HL-60 (cell line): ENCODE results near the gene COPS7A.

ENCODE experiments used
- DNase-seq, 2 experiments: peaks; one replicate each; pipeline ENCODE4 v3.0.0-alpha.2; 2010 to 2020; ENCODE audit warnings: low read depth in 1 of 2, low spot score in 1 of 2
- H3K27ac ChIP-seq: fragments of 250-450 bp; sonication (Bioruptor Pico); replicated peaks from 2 replicates; pipeline ENCODE4 v1.5.1; 2020; ENCODE audit warnings: mild to moderate bottlenecking, moderate library complexity
- H3K27me3 ChIP-seq: fragments of 250-450 bp; sonication (Bioruptor Pico); 2 replicates; pipeline ENCODE4 v1.5.1; 2021; ENCODE audit warnings: mild to moderate bottlenecking, moderate library complexity; ENCODE audit not compliant: insufficient read depth, poor library complexity, severe bottlenecking
- H3K4me3 ChIP-seq: replicated peaks from 2 replicates; pipeline ENCODE4 v1.5.1; 2011; ENCODE audit warnings: mild to moderate bottlenecking, control low read depth, low read length; ENCODE audit not compliant: insufficient read depth
- GABPA ChIP-seq: IDR thresholded peaks from 2 replicates; pipeline ENCODE4 v1.6.1; 2012; ENCODE audit warnings: low read depth
- POLR2AphosphoS5 ChIP-seq: IDR thresholded peaks from 2 replicates; pipeline ENCODE4 v1.6.1; 2012; ENCODE audit warnings: low read depth
- SPI1 ChIP-seq: IDR thresholded peaks from 2 replicates; pipeline ENCODE4 v1.6.1; 2012; ENCODE audit warnings: low read depth, mild to moderate bottlenecking, borderline replicate concordance
- TF ChIP-seq, protein P1 (sequence below): IDR thresholded peaks from 2 replicates; pipeline ENCODE4 v1.6.1; 2012; ENCODE audit warnings: low read depth; ENCODE audit not compliant: insufficient replicate concordance
- TF ChIP-seq, protein P2 (sequence below): IDR thresholded peaks from one replicate; pipeline ENCODE4 v1.5.1; 2011; ENCODE audit warnings: low read length, control low read depth, inconsistent platforms; ENCODE audit not compliant: insufficient read depth

COPS7A gene

DNA sequence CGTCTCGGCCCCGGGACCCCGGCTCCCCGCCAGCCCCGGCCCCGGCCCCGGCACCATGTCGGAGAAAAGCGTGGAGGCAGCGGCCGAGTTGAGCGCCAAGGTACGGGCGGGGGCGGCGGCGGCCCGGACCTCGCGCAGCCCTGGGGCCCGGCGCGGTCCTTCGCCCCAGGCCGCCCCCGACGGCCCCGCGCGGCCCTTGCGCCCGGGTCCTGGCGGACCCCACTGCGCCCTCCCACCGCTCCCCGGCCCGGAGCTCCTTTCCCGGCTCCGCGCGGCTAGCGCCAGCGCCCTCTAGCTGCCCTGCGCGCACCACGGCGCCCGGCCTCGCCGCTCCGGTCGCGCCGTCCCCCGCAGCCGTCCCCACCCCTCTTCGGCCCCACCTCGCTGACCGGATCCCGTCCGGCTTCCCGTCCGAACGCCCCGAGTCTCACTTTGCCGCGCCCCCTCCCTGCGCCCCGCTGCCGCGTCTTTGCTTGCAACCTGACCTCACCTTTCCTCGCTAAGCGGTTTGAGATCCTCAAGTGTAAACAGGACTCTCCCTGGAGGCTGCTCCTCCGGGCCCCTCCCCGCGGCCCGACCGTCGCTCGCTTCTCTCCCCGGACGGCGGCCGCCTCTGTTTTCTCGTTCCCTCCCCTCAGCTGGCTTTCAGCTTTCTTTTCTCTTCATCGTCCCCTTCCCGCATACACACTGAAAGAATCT is 43.0 kb downstream of the COPS7A start:
- H3K4me3 ChIP-seq: peak overlapping the region; percentile 42
- TF ChIP-seq, protein P1, sequence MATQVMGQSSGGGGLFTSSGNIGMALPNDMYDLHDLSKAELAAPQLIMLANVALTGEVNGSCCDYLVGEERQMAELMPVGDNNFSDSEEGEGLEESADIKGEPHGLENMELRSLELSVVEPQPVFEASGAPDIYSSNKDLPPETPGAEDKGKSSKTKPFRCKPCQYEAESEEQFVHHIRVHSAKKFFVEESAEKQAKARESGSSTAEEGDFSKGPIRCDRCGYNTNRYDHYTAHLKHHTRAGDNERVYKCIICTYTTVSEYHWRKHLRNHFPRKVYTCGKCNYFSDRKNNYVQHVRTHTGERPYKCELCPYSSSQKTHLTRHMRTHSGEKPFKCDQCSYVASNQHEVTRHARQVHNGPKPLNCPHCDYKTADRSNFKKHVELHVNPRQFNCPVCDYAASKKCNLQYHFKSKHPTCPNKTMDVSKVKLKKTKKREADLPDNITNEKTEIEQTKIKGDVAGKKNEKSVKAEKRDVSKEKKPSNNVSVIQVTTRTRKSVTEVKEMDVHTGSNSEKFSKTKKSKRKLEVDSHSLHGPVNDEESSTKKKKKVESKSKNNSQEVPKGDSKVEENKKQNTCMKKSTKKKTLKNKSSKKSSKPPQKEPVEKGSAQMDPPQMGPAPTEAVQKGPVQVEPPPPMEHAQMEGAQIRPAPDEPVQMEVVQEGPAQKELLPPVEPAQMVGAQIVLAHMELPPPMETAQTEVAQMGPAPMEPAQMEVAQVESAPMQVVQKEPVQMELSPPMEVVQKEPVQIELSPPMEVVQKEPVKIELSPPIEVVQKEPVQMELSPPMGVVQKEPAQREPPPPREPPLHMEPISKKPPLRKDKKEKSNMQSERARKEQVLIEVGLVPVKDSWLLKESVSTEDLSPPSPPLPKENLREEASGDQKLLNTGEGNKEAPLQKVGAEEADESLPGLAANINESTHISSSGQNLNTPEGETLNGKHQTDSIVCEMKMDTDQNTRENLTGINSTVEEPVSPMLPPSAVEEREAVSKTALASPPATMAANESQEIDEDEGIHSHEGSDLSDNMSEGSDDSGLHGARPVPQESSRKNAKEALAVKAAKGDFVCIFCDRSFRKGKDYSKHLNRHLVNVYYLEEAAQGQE: no peak
- TF ChIP-seq, protein P2, sequence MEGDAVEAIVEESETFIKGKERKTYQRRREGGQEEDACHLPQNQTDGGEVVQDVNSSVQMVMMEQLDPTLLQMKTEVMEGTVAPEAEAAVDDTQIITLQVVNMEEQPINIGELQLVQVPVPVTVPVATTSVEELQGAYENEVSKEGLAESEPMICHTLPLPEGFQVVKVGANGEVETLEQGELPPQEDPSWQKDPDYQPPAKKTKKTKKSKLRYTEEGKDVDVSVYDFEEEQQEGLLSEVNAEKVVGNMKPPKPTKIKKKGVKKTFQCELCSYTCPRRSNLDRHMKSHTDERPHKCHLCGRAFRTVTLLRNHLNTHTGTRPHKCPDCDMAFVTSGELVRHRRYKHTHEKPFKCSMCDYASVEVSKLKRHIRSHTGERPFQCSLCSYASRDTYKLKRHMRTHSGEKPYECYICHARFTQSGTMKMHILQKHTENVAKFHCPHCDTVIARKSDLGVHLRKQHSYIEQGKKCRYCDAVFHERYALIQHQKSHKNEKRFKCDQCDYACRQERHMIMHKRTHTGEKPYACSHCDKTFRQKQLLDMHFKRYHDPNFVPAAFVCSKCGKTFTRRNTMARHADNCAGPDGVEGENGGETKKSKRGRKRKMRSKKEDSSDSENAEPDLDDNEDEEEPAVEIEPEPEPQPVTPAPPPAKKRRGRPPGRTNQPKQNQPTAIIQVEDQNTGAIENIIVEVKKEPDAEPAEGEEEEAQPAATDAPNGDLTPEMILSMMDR: peak; percentile 35
- peak in 1 of 2 experiments; percentile 41 for DNase-seq
- H3K27ac ChIP-seq: no peak overlapping the region
- H3K27me3 ChIP-seq: peaks cover 49% of the 10 kb centered on the region

DNA sequence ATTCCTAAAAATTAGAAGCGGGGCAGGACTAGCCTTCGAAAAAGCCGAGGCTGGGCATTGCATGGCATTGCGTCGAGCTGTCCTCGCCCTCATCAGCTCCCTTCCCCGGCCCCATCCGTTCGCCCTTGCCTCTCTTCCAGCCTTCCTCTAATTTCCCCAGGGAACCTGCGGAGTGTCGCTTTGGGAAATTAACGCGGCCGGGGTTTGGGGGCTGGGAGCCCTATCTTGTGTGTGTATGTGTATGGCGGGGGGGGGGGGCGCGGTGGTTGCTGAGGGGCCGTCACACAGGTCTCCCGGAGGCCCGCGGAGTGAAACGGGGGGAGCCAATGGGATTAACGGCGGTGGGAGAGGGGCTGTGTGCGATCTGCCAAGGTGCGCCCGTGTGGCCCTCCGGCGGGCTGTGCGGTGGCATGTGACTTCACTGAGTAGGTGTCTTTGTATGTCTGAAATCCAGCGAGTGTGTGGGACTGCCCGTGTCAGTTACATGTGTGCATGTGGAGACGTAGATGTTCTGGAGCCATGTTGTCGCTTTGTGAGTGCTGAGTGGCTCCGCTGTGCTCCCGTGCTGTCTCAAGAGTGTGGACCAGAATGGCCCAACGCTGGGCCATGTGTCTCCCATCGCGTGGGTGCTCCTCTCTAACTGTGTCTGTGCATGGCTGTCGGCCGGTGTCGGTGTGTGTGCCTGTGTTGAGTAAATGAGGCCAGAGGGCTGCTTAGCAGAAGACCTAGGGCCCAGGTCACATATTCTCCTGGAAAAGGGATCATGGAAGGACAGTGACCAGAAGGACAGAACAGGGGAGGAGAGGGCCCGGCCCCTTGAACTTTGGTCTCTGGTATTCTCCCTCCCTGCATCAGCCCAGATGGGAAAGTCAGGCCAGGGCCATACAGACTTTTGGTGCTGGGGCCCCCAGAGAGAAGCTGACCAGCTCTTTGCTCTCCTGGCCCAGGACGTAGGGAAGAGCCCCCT is 43.8 kb downstream of the COPS7A start:
- Histone ChIP-seq H3K4me3 (peak overlapping the region; percentile 42), H3K27ac (no peak overlapping the region), H3K27me3 (peaks cover 49% of the 10 kb centered on the region)
- no peak for DNase-seq
- TF ChIP-seq, protein P2: no peak
- no peak for TF ChIP-seq GABPA
- TF ChIP-seq, protein P1: no peak
- TF ChIP-seq SPI1: no peak
- no peak for TF ChIP-seq POLR2AphosphoS5

DNA sequence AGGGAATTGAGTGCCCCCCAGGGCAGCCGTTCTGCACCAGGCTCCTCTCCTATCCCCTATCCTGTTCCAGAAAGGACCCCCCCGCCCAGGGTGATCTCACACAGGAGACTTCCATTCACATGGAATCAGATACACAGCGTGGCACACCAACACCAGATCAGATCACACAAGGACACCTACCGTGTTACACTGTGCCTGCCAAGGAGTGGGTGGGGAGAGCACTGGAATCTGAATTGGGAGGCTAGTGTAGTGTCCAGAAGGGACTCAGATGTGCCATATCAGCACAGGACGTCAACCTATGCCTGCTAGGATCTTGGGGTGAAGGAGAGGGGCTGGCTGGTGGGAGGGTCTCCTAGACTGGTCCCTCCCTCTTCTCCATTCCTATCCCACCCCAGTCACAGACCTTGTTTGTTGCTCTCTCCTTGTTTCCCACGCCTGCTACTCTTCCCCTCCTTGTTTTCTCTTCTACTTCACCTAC is 44.6 kb downstream of the COPS7A start:
- no peak overlapping the region for H3K4me3 ChIP-seq
- H3K27me3 ChIP-seq: peaks cover 47% of the 10 kb centered on the region
- TF ChIP-seq GABPA (no peak), POLR2AphosphoS5 (no peak)
- TF ChIP-seq, protein P1: no peak
- TF ChIP-seq, protein P2: no peak
- H3K27ac ChIP-seq: no peak overlapping the region
- no peak for DNase-seq
